Measurements from ENCODE around the gene SLC25A21.
"Not testable (repeated sequence)": the region's sequence is repeated elsewhere in the genome, so short reads cannot be mapped to it uniquely, and the experiment has no call there.

SLC25A21 gene

DNA sequence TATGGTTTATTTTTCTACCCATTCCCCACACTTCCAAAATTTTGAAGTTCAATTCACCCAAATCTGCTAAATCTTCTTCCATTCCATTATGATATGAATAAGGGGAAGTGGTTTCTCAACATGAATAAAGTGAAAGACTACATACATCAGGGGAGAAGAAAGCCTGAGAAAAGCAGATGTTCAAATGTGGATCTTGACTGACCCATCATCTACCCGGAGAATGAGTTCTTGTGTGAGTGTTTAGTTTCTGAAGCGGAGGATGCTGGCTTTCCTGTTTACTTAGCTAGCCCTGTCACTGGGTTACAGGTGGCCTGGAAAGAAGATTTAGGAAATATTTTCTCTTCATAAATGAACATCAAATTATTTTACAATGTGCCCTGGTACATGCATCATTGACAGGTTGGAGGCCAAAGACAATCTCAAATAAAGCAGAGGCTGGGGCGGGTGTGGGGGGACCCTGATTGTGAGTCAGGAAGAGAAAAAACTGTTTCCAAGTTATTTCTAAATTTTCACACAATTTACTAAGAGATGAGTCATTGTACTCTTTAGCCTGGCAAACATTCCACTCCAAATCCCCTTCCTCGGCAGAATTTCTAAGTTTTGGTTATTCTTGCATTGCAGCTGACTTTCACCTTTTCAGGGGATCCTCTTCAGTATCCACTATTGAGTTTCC, 135.6 kb downstream of the SLC25A21 start:
- DNase-seq = no peak

DNA sequence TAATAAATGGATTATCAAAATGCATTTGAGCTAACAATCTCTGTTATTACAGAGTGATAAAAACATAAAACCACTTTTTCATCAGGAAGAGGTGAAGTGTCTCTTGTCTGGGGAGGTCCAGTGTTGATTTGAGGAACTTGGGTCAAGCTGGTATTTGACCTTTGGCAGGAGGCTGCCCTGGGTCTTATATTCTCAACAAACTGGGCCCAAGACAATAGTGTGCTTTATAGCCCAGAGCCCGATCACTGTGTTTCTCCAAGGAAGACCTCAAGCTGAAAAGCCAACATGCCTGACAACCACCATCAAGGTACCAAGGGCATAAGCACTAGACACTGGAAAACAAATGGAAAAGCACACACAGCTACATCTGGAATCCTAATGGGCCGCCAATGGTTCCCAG, 137.0 kb downstream of the SLC25A21 start:
- DNase-seq = no peak

GRCh38 chr14:37034410-37035285, 137.8 kb downstream of the SLC25A21 start:
- no peak for DNase-seq

DNA sequence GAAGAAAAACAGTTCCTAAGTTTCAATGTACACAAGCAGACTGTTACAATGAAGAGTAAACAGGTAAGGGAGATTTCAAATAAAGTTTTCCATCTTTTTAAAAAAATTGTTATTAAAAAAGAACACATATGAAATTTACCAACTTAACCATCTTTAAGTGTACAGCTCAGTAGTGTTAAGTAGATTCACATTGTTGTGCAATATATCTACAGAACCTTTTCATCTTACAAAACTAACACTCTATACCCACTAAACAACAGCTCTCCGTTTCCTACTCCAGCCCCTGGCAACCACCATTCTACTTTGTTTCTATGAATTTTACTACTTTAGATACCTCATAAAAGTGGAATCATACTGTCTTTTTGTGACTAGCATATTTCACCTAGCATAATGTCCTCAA, 139.5 kb downstream of the SLC25A21 start:
- DNase-seq = no peak

GRCh38 chr14:37027188-37027824, 145.1 kb downstream of the SLC25A21 start:
- no peak for DNase-seq

DNA sequence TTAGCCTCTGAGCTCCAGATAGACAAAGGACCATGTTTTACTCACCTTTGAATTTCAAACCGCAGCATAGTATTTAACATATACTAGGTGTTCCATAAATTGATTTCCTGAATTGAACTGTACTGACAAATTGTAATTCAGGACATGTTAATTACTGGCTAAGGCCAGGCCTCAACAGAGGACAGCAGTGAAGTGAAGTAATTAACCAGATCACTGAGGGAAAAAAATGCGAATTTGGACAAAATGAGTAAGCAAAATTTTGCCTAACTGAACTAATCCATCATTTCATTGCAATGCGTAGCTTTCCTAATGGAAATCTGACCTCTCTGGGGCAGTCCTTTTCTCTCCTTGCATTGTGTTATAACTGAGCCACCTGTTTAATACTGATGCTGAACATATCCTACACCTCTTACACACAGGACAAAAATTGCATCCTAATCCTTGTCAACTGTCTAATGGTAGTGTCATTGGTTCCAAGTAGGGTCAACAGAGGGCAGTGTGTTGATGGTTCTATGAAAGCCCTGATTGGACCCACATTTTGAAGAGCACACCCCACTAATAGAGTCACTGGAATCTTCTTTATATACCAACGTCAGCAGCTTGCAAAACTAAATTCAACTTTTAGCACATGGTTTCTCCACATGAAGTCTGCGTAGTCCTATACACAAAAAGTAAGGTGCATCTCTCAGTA, 148.4 kb downstream of the SLC25A21 start:
- no peak for DNase-seq

- no peak for DNase-seq
Observed at GRCh38 chr14:37021390-37021789, 151.0 kb downstream of the SLC25A21 start.

DNA sequence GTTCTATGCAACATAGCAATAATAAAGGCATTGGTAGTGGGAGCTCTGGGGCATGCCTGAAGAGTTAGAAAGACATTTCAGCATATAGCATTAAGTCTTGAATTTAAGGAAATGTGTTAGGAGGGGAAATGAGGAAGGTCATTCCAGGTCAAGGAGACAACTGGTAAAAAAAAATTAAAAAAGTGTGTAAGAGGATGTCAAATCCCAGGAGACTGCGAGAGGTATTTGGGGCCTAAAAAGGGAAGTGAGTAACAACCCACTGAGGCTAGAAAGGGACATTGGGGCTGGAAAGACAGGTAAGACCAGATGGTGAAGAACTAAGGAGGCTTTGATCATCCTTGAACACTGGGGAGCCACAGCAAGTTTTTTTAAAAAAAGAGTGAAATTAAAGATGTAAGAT, 152.9 kb downstream of the SLC25A21 start:
- no peak for DNase-seq

DNA sequence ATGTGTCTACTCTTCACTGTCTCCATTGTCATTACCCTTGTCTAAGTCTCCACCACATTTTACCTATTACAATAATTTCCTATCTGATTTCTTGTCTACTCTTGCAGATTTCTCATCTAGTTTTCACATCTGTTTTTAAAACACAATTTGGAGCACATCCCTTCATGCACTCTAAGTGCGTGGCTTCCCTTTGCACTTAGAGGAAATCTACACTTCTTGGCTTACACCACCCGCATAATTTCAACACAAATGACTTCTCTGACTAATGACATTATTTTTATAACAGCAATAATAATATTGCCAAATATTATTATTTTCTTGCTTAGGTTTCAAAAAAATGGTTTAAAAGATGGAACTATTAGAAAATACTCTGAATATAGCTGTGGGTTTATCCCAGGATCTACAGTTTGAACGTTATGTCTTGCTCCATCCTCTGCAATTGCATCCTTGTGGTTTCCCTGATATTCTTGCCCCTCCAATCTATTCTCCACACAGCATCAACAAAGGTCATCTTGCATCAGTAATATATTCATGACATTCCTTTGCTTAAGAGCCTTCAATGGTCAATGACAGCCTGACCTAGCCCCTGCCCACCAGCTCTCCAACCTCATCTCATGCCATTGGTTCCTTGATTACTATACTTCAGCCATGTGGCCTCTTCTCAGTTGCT, 153.7 kb downstream of the SLC25A21 start:
- DNase-seq = no peak

- DNase-seq = no peak
Observed at GRCh38 chr14:37013078-37013477, 159.3 kb downstream of the SLC25A21 start.

- DNase-seq = no peak
Observed at GRCh38 chr14:36998686-36999085, 173.7 kb downstream of the SLC25A21 start.

GRCh38 chr14:36997843-36998242, 174.6 kb downstream of the SLC25A21 start:
- no peak for DNase-seq

DNA sequence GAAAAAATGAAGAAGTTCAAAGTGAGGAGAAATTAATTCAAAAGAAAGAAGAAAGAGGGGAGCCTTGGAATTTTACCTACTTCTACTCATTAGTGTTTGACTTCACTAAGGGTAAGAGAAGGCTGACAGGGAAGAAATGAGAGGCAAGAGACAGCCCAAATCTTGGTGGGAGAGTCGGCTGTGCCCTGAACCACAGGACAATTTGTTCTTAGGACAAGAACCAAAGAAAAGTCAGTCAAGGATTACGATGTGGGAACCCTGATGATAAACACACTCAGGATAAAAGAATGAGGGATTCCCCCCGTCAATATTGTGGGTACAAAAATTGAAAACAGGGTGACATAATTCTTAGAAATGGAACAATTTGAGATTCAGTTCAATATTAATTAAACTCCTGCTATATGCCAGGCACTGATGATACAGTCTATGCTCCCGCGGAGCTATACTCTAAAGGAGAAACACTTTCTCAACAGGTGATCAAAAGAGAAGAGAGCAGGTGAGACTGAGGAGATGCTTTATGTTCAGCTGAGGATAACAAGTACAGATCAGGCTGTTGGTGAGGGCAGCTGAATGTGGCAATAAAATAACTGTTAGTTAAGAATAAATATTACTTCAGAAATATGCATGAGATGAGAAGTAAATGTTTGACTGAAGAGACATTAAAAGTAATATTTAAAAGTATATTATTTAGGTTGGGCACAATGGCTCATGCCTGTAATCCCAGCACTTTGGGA, 175.4 kb downstream of the SLC25A21 start:
- no peak for DNase-seq

GRCh38 chr14:36996133-36996856, 176.1 kb downstream of the SLC25A21 start:
- DNase-seq = no peak

GRCh38 chr14:36989806-36990205, 182.6 kb downstream of the SLC25A21 start:
- DNase-seq = no peak

DNA sequence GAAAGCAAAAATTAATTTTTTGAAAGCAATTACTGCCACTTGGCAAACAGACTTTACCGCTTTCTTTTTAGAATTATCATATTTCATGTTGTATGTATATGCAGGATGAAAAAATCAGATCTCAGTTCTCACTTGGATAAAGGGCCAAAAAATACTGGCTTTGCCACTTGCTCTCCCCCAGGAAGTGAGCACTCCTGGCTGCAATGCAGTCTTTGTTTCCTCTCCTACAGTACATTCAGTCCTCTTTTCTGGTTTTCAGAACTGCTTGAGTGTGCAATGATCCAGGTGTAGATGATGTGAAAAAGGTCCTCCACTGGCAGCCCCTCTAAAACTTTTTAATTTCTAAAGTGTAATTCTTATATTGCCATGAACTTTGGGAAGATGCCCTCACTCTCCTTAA, 183.4 kb downstream of the SLC25A21 start:
- DNase-seq = no peak

GRCh38 chr14:36988568-36988967, 183.8 kb downstream of the SLC25A21 start:
- DNase-seq = no peak

GRCh38 chr14:36986407-36986806, 186.0 kb downstream of the SLC25A21 start:
- DNase-seq = no peak

GRCh38 chr14:36981832-36982529, 190.4 kb downstream of the SLC25A21 start:
- no peak for DNase-seq

GRCh38 chr14:36980413-36980812, 192.0 kb downstream of the SLC25A21 start:
- DNase-seq = not testable (repeated sequence)

GRCh38 chr14:36979863-36980262, 192.5 kb downstream of the SLC25A21 start:
- no peak for DNase-seq
